ENCODE data around the gene LRRC75A. TPM values are rescaled to one million over a fixed set of nuclear protein-coding genes. Genes with fewer than 3 reads are reported as not detected.
"Not testable (repeated sequence)": the region's sequence is repeated elsewhere in the genome, so short reads cannot be mapped to it uniquely, and the experiment has no call there.

LRRC75A gene
- total RNA-seq: 0.08 TPM

- ATAC-seq: peak; percentile 71
Measured at GRCh38 chr17:16491703-16492612, at the start of gene LRRC75A. TSS of gene LRRC75A (minus strand) at chr17:16492193. CDS start at chr17:16491990, 203 bp downstream.

DNA sequence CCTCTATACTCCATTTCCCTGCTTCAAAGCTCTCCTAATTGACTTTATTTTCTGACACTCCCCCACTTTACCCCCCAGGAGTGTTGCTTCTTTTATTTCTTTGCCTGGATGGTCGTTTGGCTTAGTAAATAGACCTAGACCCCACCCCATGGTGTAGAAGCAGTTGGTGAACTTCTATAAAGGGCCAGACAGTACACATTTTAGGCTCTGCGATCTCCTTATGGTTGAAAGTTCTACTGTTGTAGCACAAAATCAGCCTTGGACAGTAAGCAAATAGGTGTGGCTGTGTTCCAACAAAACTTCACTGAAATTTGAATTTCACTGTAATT lies 45.1 kb upstream of the LRRC75A start:
- ATAC-seq: no peak

DNA sequence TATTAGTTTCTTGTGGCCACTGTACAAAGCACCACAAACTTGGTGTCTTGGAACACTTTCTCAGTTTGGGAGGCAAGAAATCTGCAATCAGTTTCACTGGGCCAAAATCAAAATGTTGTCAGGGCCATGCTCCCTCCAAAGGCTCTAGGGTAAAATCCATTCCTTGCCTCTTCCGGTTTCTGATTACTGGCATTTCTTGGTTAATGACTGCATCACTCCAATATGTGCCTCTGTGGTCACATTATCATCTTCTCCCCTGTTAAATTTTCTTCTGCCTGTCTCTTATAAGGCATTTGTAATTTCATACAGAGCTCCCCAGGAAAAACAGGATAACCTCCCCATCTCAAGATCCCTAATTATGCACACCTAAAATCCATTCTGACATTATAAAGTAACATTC lies 42.2 kb upstream of the LRRC75A start:
- ATAC-seq: no peak

DNA sequence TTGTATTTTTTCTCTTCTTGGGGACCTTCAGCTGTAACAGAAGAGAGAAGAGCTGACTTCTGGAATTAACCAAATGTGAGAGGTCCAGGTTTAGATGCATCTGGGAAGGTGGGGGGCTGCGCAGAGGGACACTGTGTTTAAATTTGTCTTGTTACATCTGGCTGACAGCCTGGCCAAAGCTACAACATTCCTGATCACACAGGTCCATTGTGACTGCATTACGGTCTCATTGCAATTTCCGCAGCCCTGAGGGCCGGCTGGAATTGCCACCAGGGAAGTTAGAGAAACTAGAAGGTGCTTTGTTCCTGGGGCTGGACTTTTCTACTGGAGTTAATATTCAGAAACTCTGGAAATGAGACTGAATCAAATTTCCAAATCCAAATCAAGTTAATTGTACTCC lies 37.9 kb upstream of the LRRC75A start:
- ATAC-seq: no peak

- ATAC-seq: no peak
Measured at GRCh38 chr17:16527298-16527697, 35.3 kb upstream of the LRRC75A start.

GRCh38 chr17:16525556-16525955 lies 33.6 kb upstream of the LRRC75A start:
- not testable (repeated sequence) for ATAC-seq

- ATAC-seq: peak; percentile 88
Measured at GRCh38 chr17:16521070-16521727, 29.2 kb upstream of the LRRC75A start.

GRCh38 chr17:16519021-16519420 lies 27.0 kb upstream of the LRRC75A start:
- ATAC-seq: no peak

DNA sequence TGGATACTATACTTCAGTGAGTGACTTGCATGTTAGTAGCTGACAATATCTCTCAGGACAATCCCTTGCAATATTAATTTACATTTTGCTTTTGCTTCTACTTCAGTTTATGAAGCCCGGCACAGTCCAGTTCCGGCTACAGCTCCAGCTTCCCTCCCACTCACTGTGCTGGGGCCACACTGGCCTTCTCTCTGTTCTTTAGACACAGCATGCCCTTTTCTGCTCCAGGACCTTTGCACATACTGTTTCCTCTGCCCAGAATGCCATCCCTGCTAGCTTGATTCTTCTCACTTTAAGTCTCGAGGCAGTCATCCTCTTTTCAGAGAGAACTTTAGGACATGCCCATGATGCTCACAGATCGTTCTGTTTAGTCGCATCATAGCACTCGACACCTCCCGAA lies 25.5 kb upstream of the LRRC75A start:
- no peak for ATAC-seq

GRCh38 chr17:16516594-16517051 lies 24.6 kb upstream of the LRRC75A start:
- ATAC-seq: peak; percentile 12

DNA sequence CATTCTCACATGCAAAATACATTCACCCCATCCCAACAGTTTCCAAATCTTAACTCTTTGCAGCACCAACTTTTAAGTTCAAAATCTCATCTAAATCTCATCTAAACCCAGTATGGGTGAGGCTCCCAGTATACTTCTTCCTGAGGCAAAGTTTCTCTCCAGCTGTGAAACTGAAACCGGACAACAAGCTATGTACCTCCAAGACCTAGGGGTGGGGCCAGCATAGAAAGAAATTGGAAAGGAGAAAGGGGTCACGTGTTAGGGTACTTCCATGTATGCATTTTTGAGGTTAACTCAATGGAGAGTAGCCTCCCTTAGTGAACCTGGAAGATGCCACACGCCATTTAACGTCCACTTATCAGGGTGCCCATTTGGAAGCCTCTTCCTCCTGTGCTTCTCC lies 23.9 kb upstream of the LRRC75A start:
- ATAC-seq: no peak

DNA sequence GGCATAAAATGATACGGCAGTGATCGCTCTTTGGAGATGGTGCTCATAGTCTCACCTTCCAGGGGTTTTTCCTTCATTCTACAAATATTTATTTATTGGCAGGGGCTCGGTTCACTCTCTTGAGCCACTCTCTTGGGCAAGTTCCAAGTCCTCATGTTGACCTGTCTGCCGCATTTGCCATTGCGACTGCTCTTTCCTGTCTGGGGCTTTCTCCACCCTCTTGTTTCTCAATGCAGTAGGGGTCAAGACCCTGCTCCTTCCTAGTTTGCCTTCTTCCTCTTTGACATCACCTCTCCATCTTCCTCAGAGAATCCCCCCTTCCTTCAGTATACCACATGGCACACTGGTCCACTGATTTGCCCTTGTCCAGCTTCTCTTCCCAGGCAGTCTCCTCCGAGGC lies 21.9 kb upstream of the LRRC75A start:
- ATAC-seq: no peak

GRCh38 chr17:16512011-16512410 lies 20.0 kb upstream of the LRRC75A start:
- no peak for ATAC-seq

GRCh38 chr17:16511593-16511992 lies 19.6 kb upstream of the LRRC75A start:
- ATAC-seq: no peak

DNA sequence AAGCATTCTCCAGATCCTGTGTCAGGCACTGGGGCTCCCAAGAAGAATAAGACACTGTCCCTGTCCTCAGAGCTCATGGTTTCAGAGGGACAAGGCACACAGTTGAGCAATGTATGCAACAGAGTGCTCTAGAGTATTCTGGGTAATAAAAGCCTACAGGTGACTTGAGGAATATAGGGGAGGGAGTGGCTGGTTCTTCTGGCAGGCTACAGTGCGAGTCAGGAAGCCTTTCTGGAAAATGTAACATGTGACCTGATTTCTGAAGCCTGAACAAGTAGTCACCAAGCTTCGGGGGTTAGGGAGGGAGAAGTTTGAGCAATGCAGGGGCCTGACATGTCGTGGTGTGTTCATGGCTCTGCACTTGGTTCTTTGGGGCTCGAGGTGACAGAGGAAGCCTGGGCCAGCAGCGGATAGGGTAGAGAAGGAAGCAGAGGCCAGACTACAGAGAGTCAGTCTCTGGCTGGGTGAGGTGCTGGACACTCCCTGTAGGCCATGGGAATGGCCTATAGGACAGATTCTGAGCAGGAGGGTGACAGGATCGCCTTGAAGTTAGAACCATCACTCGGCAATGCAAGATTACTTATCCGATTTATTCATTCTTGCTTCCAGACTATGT lies 16.0 kb upstream of the LRRC75A start:
- ATAC-seq: peak; percentile 85

GRCh38 chr17:16506188-16506587 lies 14.2 kb upstream of the LRRC75A start:
- ATAC-seq: no peak

DNA sequence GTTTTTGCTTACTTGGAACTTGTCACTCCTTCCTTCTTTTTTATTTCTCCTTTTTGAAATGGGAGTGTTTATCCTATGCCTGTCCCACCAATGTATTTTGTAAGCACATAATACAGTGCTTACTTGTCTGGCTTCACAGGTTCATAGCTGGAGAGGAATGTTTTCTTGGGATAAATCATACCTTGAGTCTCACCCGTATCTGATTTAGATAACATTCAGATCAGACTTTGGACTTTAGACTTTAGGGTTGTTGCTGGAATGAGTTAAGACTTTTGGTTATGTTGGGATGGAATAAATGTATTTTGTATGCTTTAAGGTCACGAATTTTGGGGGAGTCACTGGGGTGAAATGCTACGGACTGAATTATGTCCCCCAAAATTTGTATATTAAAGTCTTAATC lies 13.0 kb upstream of the LRRC75A start:
- ATAC-seq: no peak

DNA sequence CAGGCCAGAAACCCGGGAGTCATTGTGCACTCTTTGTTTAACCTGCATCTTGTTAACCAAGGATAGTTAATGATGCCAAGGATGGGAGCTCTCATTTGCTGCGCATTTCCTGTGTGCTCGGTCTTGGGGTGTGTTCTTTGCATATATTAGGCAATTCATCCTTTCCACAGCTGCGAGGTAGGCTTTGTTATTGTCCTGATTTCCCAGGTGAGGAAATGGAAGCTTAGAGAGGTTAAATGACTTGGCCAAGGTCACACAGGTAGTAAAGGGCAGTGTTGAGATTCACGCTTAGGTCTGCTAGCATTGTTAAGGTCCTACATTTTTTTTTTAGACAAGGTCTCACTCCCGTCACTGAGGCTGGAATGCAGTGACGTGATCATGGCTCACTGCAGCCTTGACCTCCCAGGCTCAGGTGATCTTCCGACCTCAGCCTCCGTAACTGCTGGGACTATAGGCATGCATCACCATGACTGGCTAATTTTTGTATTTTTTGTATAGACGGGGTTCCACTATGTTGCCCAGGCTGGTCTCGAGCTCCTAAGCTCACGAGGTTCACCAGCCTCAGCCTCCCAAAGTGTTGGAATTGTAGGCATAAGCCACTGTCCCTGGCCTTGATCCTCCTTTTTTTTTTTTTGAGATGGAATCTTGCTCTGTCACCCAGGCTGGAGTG lies 5.0 kb upstream of the LRRC75A start:
- ATAC-seq: no peak

DNA sequence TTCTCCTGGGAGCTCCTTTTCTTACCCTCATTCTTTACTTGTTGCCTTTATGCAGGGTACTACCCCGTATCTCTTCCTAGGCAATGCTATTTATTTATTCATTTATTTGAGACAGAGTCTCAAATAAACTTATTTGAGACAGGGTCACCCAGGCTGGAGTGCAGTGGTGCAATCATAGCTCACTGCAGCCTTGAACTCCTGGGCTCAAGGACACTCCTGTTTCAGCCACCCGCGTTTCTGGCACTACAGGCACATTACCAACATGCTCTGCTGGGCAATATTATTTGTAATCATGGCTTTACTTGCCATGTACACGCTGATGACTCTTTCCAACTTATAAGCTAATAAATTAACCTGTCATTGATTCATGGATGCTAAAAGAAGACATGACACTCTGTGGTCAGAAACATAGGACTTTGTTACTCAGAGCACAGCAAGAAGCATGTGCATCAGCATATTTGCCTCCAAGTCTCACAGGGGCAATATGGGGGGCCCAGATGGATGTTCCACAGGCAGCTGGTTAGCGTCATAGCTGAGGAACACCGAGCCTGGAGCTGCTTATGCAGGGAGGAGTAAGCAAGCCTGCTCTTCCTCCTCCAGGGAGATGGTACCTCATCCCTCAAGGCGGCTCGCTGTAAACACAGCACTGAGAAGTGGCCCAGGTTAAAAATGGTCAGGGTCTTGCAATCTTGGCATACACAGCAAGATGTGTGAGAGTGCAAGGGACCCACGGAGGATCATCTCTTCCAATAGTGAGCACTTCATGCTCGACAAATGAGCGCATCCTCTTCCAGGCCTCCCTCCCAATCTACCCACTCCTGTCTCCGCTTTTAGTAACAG lies 4.2 kb upstream of the LRRC75A start:
- no peak for ATAC-seq

DNA sequence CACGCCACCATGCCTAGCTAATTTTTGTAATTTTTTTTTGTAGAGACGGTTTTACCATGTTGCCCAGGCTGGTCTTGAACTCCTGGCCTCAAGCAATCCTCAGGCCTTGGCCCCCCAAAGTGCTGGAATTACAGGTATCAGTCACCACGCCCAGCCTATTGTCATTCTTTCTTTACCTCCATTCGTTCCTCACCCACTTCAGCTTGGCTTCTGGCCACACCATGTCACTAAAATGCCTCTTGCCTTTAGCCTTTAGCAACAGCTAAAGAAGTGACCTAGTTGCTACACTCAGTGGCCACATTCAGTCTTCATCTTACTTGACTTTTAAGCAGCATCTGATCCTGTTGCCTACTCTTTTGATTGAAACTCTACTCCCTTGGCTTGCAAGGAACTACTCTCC lies 3.6 kb upstream of the LRRC75A start:
- no peak for ATAC-seq

DNA sequence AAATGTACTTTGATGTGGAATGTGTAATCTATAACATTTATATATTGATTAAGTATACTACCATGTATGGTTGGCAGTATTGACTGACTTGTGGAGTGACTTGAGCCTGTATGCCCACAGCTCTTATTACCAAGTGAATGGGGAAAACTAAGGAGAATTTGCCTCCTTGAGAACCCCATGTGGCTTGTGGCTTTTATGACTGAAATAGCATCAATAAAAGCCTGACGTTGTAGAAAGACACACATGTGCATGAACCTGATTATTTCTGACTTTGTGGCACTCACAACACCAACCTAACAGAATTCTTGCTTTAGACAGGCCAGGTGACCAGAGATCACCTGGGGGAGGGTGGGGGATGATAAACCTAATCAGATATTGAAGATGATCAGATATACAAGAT lies 2.1 kb upstream of the LRRC75A start:
- ATAC-seq: no peak

DNA sequence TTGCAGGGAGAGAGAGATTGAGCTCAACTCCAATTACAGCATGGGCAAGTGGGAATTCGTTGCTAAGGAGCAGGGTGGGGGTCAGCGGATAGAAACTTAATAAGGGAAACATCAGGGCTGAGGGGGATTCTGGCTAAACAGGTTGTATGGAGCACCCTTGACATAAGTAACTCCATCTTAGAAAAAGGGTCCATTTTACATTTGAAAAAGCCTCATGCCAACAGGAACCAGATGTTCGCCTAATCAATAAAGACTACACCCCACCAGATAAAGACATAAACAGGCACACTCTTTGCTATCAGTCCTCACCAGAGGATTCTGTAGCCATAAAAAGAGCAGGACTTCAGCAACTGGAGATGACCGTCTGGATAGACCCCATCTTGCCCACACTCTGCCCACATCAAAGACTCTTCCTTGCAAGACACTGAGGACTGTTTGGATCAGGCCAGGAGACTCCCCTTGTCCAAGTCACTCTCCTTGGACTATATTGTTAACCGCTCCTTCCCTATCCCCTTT lies 1.6 kb upstream of the LRRC75A start:
- ATAC-seq: no peak

All from esophagus mucosa (tissue), 1 donor.